HEK293 (cell line): ENCODE results near the gene PRKAR2B.

Experiments
- HOXD13 ChIP-seq: sonication (generic); formaldehyde crosslinking; IDR thresholded peaks from 2 replicates; pipeline ENCODE4 v1.8.0; 2022; ENCODE audit warnings: missing genetic modification reagents, borderline replicate concordance
- ZFHX2 ChIP-seq: fragments of 450-650 bp; formaldehyde crosslinking; conservative IDR thresholded peaks from 2 replicates; pipeline ENCODE4 v1.5.1; 2016; ENCODE audit warnings: missing biosample characterization, missing genetic modification characterization
- ZNF121 ChIP-seq: fragments of 450-650 bp; formaldehyde crosslinking; IDR thresholded peaks from 2 replicates; pipeline ENCODE4 v1.5.1; 2016; ENCODE audit warnings: missing biosample characterization, missing genetic modification characterization
- ZNF324 ChIP-seq: fragments of 450-650 bp; formaldehyde crosslinking; IDR thresholded peaks from 2 replicates; pipeline ENCODE4 v1.5.1; 2016; ENCODE audit warnings: missing biosample characterization, missing genetic modification characterization
- ZNF585B ChIP-seq: fragments of 450-650 bp; formaldehyde crosslinking; IDR thresholded peaks from 2 replicates; pipeline ENCODE4 v1.5.1; 2016; ENCODE audit warnings: missing biosample characterization, missing genetic modification characterization
- ZNF776 ChIP-seq: fragments of 450-650 bp; formaldehyde crosslinking; IDR thresholded peaks from 2 replicates; pipeline ENCODE4 v1.5.0; 2017; ENCODE audit warnings: missing biosample characterization, missing genetic modification characterization, borderline replicate concordance
- TF ChIP-seq, protein P1 (sequence below): fragments of 450-650 bp; formaldehyde crosslinking; IDR thresholded peaks from 2 replicates; pipeline ENCODE4 v1.5.1; 2016; ENCODE audit warnings: missing biosample characterization, missing genetic modification characterization
- TF ChIP-seq, protein P2 (sequence below): fragments of 450-650 bp; formaldehyde crosslinking; IDR thresholded peaks from 2 replicates; pipeline ENCODE4 v1.5.1; 2016; ENCODE audit warnings: missing biosample characterization, missing genetic modification characterization
- TF ChIP-seq, protein P3 (sequence below): fragments of 450-650 bp; formaldehyde crosslinking; IDR thresholded peaks from 2 replicates; pipeline ENCODE4 v1.5.1; 2016; ENCODE audit warnings: missing biosample characterization, missing genetic modification characterization

DNA sequence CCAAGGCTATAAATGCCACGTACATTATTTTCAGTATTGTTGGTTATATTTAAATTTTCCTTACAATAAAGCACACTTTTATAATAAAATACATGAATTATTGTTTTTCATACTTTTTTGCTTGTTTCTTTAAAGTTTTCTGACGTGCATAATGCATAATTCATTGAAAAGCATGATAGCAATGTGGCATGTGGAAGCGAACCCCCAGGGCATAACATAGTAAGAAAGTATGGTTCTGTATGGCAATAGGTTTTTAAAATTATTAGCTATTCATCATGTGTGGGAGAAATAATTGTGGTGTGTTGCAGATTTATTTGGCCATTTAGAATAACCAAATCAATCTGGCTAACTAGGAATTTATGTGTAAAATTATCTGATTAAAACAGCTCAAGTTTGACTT is 116.9 kb downstream of the PRKAR2B start:
- TF ChIP-seq ZNF121 (tag by site-specific recombination) (no peak), ZNF776 (no peak), HOXD13 (CRISPR knock-in tag) (no peak), ZNF324 (tag by site-specific recombination) (no peak), ZFHX2 (tag by site-specific recombination) (no peak), ZNF585B (tag by site-specific recombination) (no peak)
- TF ChIP-seq, protein P1, sequence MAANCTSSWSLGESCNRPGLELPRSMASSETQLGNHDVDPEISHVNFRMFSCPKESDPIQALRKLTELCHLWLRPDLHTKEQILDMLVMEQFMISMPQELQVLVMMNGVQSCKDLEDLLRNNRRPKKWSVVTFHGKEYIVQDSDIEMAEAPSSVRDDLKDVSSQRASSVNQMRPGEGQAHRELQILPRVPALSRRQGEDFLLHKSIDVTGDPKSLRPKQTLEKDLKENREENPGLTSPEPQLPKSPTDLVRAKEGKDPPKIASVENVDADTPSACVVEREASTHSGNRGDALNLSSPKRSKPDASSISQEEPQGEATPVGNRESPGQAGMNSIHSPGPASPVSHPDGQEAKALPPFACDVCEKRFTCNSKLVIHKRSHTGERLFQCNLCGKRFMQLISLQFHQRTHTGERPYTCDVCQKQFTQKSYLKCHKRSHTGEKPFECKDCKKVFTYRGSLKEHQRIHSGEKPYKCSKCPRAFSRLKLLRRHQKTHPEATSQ (tag by site-specific recombination), result no peak
- TF ChIP-seq, protein P2, sequence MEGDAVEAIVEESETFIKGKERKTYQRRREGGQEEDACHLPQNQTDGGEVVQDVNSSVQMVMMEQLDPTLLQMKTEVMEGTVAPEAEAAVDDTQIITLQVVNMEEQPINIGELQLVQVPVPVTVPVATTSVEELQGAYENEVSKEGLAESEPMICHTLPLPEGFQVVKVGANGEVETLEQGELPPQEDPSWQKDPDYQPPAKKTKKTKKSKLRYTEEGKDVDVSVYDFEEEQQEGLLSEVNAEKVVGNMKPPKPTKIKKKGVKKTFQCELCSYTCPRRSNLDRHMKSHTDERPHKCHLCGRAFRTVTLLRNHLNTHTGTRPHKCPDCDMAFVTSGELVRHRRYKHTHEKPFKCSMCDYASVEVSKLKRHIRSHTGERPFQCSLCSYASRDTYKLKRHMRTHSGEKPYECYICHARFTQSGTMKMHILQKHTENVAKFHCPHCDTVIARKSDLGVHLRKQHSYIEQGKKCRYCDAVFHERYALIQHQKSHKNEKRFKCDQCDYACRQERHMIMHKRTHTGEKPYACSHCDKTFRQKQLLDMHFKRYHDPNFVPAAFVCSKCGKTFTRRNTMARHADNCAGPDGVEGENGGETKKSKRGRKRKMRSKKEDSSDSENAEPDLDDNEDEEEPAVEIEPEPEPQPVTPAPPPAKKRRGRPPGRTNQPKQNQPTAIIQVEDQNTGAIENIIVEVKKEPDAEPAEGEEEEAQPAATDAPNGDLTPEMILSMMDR (tag by site-specific recombination), result no peak
- TF ChIP-seq, protein P3, sequence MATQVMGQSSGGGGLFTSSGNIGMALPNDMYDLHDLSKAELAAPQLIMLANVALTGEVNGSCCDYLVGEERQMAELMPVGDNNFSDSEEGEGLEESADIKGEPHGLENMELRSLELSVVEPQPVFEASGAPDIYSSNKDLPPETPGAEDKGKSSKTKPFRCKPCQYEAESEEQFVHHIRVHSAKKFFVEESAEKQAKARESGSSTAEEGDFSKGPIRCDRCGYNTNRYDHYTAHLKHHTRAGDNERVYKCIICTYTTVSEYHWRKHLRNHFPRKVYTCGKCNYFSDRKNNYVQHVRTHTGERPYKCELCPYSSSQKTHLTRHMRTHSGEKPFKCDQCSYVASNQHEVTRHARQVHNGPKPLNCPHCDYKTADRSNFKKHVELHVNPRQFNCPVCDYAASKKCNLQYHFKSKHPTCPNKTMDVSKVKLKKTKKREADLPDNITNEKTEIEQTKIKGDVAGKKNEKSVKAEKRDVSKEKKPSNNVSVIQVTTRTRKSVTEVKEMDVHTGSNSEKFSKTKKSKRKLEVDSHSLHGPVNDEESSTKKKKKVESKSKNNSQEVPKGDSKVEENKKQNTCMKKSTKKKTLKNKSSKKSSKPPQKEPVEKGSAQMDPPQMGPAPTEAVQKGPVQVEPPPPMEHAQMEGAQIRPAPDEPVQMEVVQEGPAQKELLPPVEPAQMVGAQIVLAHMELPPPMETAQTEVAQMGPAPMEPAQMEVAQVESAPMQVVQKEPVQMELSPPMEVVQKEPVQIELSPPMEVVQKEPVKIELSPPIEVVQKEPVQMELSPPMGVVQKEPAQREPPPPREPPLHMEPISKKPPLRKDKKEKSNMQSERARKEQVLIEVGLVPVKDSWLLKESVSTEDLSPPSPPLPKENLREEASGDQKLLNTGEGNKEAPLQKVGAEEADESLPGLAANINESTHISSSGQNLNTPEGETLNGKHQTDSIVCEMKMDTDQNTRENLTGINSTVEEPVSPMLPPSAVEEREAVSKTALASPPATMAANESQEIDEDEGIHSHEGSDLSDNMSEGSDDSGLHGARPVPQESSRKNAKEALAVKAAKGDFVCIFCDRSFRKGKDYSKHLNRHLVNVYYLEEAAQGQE (tag by site-specific recombination), result no peak
